Peyer's patch (tissue), 4 donors: Measurements from ENCODE around the gene PRR14L.

ENCODE experiments used
- POLR2A ChIP-seq, 2 donors: fragments of 450-650 bp; IDR thresholded peaks; one replicate each; pipeline ENCODE4 v1.5.1; 2017; ENCODE audit warnings: antibody characterized with exemption in 2 of 2, mild to moderate bottlenecking in 2 of 2, moderate library complexity in 2 of 2
- TF ChIP-seq, protein P1 (sequence below), 6 experiments: fragments of 450-650 bp in 4 of 6; fragments of 200-600 bp in 2 of 6; sonication (generic) in 1 of 6; IDR thresholded peaks; one replicate each; pipeline ENCODE4 v1.5.1; 2017 to 2019; ENCODE audit warnings: antibody characterized with exemption in 6 of 6, mild to moderate bottlenecking in 3 of 6, moderate library complexity in 1 of 6

DNA sequence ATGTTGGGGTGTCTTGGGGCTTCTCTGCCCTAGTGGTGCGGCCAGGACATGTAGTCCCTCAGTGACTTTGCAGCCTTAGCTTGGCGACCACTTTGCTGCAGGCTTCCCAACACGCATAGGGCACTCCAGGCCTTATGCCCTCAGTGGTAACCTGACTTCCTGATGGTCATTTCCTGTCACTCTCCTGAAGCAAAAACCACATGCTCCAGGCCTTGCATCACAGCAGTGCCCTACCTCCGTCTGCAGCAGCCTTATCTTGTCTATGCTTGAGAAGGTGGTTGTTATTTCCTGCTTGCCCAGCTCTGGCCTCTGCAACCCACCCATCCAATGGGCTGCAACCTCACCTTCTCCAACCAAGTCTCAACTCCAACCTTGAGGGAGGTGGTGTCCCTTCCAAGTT is 54.5 kb downstream of the PRR14L start:
- no peak for TF ChIP-seq POLR2A (IDR thresholded peaks at IDR 0.05)
- TF ChIP-seq, protein P1, sequence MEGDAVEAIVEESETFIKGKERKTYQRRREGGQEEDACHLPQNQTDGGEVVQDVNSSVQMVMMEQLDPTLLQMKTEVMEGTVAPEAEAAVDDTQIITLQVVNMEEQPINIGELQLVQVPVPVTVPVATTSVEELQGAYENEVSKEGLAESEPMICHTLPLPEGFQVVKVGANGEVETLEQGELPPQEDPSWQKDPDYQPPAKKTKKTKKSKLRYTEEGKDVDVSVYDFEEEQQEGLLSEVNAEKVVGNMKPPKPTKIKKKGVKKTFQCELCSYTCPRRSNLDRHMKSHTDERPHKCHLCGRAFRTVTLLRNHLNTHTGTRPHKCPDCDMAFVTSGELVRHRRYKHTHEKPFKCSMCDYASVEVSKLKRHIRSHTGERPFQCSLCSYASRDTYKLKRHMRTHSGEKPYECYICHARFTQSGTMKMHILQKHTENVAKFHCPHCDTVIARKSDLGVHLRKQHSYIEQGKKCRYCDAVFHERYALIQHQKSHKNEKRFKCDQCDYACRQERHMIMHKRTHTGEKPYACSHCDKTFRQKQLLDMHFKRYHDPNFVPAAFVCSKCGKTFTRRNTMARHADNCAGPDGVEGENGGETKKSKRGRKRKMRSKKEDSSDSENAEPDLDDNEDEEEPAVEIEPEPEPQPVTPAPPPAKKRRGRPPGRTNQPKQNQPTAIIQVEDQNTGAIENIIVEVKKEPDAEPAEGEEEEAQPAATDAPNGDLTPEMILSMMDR (IDR thresholded peaks at IDR 0.05): no peak
